PC-9 (cell line): ENCODE measurements around the gene GLRA1. TPM values are rescaled to one million over a fixed set of nuclear protein-coding genes. Genes with fewer than 3 reads are reported as not detected.

ENCODE experiments used
- BruUV-seq: library from RNA; stranded (reverse); fragments of 400-500 nt; replicated peaks from 2 replicates; lab custom pipeline; 2021; lab: Mats Ljungman, UMichigan
- CTCF ChIA-PET: fragments of 300-600 bp; sonication (Branson Sonifier 250); formaldehyde crosslinking; loops from one replicate; lab custom pipeline; 2022; ENCODE audit warnings: antibody characterized with exemption; lab: Charles Lee
- POLR2A ChIA-PET: fragments of 300-600 bp; sonication (Branson Sonifier 250); formaldehyde crosslinking; loops from one replicate; lab custom pipeline; 2022; ENCODE audit warnings: antibody characterized with exemption; ENCODE audit not compliant: unreplicated experiment; lab: Charles Lee
- DNase-seq, 2 experiments: peaks; one replicate each; pipeline versions ENCODE4 v3.0.0 to v3.0.0-alpha.2; 2015 to 2022; ENCODE audit warnings: mixed read lengths in 1 of 2
- H2AFZ ChIP-seq: fragments of 200-600 bp; sonication (generic); 2 replicates; pipeline ENCODE4 v1.8.1; 2017; ENCODE audit warnings: antibody characterized with exemption
- H3F3A ChIP-seq: fragments of 200-600 bp; sonication (generic); 2 replicates; pipeline ENCODE4 v1.8.1; 2017; ENCODE audit warnings: antibody characterized with exemption, mild to moderate bottlenecking, low read depth; ENCODE audit not compliant: insufficient read depth
- H3K27ac ChIP-seq: fragments of 200-600 bp; sonication (generic); 2 replicates; pipeline ENCODE4 v1.6.1; 2016; ENCODE audit warnings: mixed run types
- H3K27me3 ChIP-seq: fragments of 200-600 bp; sonication (generic); 2 replicates; pipeline ENCODE4 v1.6.1; 2016; ENCODE audit warnings: low read depth, mixed run types; ENCODE audit not compliant: insufficient read depth
- H3K36me3 ChIP-seq: fragments of 200-600 bp; sonication (generic); 2 replicates; pipeline ENCODE4 v1.6.1; 2016; ENCODE audit warnings: low read depth, mixed run types
- H3K4me1 ChIP-seq: fragments of 200-600 bp; sonication (generic); replicated peaks from 2 replicates; pipeline ENCODE4 v1.6.1; 2016; ENCODE audit warnings: mixed run types; ENCODE audit not compliant: insufficient read depth
- H3K4me2 ChIP-seq: fragments of 200-600 bp; sonication (generic); 2 replicates; pipeline ENCODE4 v1.6.1; 2017; ENCODE audit warnings: mixed run types
- H3K4me3 ChIP-seq: fragments of 200-600 bp; sonication (generic); 2 replicates; pipeline ENCODE4 v1.6.1; 2016; ENCODE audit warnings: mixed run types
- H3K79me2 ChIP-seq: fragments of 200-600 bp; sonication (generic); 2 replicates; pipeline ENCODE4 v1.6.1; 2017; ENCODE audit warnings: low read depth, mixed run types
- H3K9me2 ChIP-seq: fragments of 200-600 bp; sonication (generic); 2 replicates; pipeline ENCODE4 v1.8.1; 2017; ENCODE audit warnings: mild to moderate bottlenecking; ENCODE audit not compliant: insufficient read depth
- H3K9me3 ChIP-seq: fragments of 200-600 bp; sonication (generic); 2 replicates; pipeline ENCODE4 v1.8.1; 2016; ENCODE audit warnings: low read depth; ENCODE audit not compliant: insufficient read depth
- H4K20me1 ChIP-seq: fragments of 200-600 bp; sonication (generic); 2 replicates; pipeline ENCODE4 v1.8.1; 2017; ENCODE audit not compliant: insufficient read depth
- CTCF ChIP-seq: fragments of 200-600 bp; sonication (generic); conservative IDR thresholded peaks from 2 replicates; pipeline ENCODE4 v1.6.1; 2017; ENCODE audit warnings: mixed run types, antibody characterized with exemption, mild to moderate bottlenecking, moderate library complexity
- EZH2 ChIP-seq: fragments of 200-600 bp; sonication (generic); IDR thresholded peaks from 2 replicates; pipeline ENCODE4 v1.8.0; 2017; ENCODE audit warnings: antibody characterized with exemption, low read depth
- intact Hi-C: fragments of 100-400 bp; cut with micrococcal nuclease; formaldehyde crosslinking; loops from one replicate; pipeline ENCODE4 v1.10.0; 2022; ENCODE audit not compliant: unreplicated experiment
- total RNA-seq: library from RNA; stranded (reverse); gene quantifications from 2 replicates; pipeline ENCODE4 v1.2.3, GENCODE V29; 2021

GLRA1 gene
- total RNA-seq, 1 experiment from 2014 or later, result not detected

- no peak overlapping the region for H2AFZ ChIP-seq
- no peak overlapping the region for H3K4me3 ChIP-seq
- no peak overlapping the region for H3K4me2 ChIP-seq
- no peak for DNase-seq
- peaks cover 85% of the 10 kb centered on the region for H4K20me1 ChIP-seq
- ChIA-PET CTCF (no interaction called here), POLR2A (no interaction called here)
- H3K27ac ChIP-seq, result no peak overlapping the region
- no peaks in the 10 kb centered on the region for H3K9me3 ChIP-seq
- no peaks in the 10 kb centered on the region for H3K4me1 ChIP-seq
- intact Hi-C loops, result no loop called here
- no peaks in the 10 kb centered on the region for H3K27me3 ChIP-seq
- TF ChIP-seq EZH2 (no peak), CTCF (no peak)
- BruUV-seq, result no TSS peak
- H3F3A ChIP-seq, result peaks cover 48% of the 10 kb centered on the region; the same call in 1 of the 2 replicates
- no peaks in the 10 kb centered on the region for H3K9me2 ChIP-seq
- H3K79me2 ChIP-seq, result peaks cover 60% of the 10 kb centered on the region
- peaks cover 71% of the 10 kb centered on the region for H3K36me3 ChIP-seq
Measured at GRCh38 chr5:151800532-151800931, 124.1 kb downstream of the GLRA1 start.

DNA sequence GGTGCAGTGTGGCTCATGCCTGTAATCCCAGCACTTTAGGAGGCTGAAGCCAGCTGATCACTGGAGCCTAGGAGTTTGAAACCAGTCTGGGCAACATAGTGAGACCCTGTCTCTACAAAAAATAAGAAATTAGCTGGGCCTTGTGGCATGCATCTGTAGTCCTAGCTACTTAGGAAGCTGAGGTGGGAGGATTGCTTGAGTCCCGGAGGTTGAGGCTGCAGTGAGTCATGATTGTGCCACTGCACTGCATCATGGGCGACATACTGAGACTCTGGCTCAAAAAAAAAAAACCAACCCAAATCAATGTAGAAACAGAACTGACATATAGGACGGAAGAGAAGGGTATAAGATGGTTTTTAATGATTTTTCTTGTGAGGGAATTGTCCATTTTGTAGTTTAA lies 125.2 kb downstream of the GLRA1 start:
- H3K27ac ChIP-seq, result no peak overlapping the region
- H3K4me3 ChIP-seq, result no peak overlapping the region
- no peak for DNase-seq
- peaks cover 42% of the 10 kb centered on the region; the same call in 1 of the 2 replicates for H3F3A ChIP-seq
- peaks cover 71% of the 10 kb centered on the region for H3K36me3 ChIP-seq
- BruUV-seq, result no TSS peak
- TF ChIP-seq EZH2 (no peak), CTCF (no peak)
- peaks cover 62% of the 10 kb centered on the region for H3K79me2 ChIP-seq
- H3K9me3 ChIP-seq, result no peaks in the 10 kb centered on the region
- H3K4me2 ChIP-seq, result no peak overlapping the region
- no peak overlapping the region for H2AFZ ChIP-seq
- no peaks in the 10 kb centered on the region for H3K4me1 ChIP-seq
- no peaks in the 10 kb centered on the region for H3K9me2 ChIP-seq
- intact Hi-C loops, result no loop called here
- ChIA-PET POLR2A (no interaction called here), CTCF (no interaction called here)
- peaks cover 87% of the 10 kb centered on the region for H4K20me1 ChIP-seq
- H3K27me3 ChIP-seq, result no peaks in the 10 kb centered on the region

GRCh38 chr5:151798674-151799073 lies 126.0 kb downstream of the GLRA1 start:
- ChIA-PET POLR2A (no interaction called here), CTCF (no interaction called here)
- Histone ChIP-seq H3K9me3 (no peaks in the 10 kb centered on the region), H4K20me1 (peaks cover 86% of the 10 kb centered on the region), H2AFZ (no peak overlapping the region), H3K4me1 (no peaks in the 10 kb centered on the region), H3K27me3 (no peaks in the 10 kb centered on the region), H3K27ac (no peak overlapping the region), H3K4me2 (no peak overlapping the region), H3F3A (peaks cover 49% of the 10 kb centered on the region; the same call in 1 of the 2 replicates), H3K9me2 (no peaks in the 10 kb centered on the region), H3K36me3 (peaks cover 71% of the 10 kb centered on the region), H3K79me2 (peaks cover 69% of the 10 kb centered on the region), H3K4me3 (no peak overlapping the region)
- intact Hi-C loops, result no loop called here
- no TSS peak for BruUV-seq
- no peak for DNase-seq
- TF ChIP-seq EZH2 (no peak), CTCF (no peak)
